ENCODE results near the gene C1orf116.

DNA sequence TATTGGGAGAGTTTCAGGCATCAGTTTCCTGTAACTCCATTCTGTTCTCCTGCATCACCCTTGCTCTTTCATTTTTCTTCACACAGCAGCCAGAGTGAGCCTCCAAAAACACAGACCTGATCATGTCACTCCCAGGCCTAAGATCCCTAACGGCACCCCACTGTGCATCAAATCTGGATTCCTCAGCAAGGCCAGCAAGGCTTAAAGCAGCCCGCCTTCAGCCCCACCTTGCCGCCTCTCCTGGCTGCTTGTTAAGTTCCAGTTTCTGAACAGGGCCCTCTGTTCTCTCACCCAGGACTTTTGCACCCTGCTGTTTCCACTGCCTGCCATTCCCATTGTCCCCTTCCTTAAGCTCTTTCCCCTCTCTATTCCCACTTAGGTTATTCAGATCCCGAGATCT, 29.3 kb downstream of the C1orf116 start:
- TF ChIP-seq, protein P1, sequence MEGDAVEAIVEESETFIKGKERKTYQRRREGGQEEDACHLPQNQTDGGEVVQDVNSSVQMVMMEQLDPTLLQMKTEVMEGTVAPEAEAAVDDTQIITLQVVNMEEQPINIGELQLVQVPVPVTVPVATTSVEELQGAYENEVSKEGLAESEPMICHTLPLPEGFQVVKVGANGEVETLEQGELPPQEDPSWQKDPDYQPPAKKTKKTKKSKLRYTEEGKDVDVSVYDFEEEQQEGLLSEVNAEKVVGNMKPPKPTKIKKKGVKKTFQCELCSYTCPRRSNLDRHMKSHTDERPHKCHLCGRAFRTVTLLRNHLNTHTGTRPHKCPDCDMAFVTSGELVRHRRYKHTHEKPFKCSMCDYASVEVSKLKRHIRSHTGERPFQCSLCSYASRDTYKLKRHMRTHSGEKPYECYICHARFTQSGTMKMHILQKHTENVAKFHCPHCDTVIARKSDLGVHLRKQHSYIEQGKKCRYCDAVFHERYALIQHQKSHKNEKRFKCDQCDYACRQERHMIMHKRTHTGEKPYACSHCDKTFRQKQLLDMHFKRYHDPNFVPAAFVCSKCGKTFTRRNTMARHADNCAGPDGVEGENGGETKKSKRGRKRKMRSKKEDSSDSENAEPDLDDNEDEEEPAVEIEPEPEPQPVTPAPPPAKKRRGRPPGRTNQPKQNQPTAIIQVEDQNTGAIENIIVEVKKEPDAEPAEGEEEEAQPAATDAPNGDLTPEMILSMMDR (conservative IDR thresholded peaks at IDR 0.05): no peak
- TF ChIP-seq ZFX (IDR thresholded peaks at IDR 0.05): no peak

Data from C4-2B (cell line).